ENCODE results near the gene NKX2-4. TPM values are rescaled to one million over a fixed set of nuclear protein-coding genes. Genes with fewer than 3 reads are reported as not detected.
"Not testable (repeated sequence)": the region's sequence is repeated elsewhere in the genome, so short reads cannot be mapped to it uniquely, and the experiment has no call there.

NKX2-4 gene
- total RNA-seq (2014; rRNA removed; shearing (Covaris generic)): 0.86 and 1.2 TPM in 2 replicates

DNA sequence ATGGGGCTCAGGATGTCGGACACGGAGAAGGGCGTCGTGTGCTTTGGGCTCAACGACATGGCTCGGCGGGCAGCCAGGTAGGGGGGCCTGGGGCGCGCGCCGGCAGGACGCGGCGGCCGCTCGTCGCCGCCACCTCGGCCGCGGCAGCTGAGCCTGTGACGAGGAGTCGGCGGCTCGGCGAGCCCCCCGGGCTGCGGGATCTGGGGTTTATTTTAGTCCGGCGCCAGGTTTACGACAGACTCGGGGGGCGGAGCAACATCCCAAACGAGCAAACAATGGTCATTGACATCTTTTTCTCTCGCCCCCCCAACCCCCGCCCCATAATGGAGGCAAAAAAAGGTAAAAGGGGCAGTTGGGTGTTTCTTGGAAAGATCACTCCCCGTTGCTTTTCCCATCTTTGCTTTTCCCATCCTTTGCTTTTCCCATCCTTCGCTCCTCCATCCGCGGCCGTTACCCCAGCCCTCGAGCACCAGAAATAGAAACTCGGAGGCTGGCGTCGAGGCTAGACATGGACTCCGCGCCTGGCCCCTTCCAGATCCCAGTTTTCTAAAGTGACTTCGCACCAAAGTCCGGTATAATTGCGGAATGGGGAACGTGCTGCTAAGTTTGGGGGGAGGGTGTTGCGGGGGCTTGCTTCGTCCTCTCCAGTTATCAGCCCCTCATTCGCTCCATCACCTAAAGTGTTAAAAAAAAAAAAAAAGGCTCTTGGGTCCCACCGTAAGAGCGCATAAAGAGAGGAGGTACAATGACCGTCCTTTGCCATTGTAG lies at the start of gene NKX2-4:
Gene NKX2-4 (minus strand): TSS at position 186 of the 768 bp plus-strand sequence. CDS start 127 bp downstream, at position 59.
- no peak for DNase-seq (ENCODE audit: low read depth)

DNA sequence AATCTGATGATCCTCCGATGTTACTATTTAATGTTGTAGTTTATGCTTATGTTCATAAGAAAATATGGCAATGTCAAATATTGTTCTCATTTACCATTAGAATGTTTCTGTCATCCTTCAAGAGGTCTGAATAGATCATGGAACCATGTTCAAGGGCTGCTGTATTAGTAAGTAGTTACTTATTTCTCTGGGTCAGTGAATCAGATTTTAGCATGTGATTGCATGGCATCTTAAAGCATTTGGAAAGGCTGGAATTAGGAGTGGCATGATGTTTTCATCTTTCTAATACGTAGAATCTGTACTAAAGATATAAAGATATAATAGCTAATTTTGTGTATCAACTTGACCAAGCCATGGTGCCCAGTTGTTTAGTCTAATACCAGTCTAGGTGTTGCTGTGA lies 40.5 kb upstream of the NKX2-4 start:
- DNase-seq (ENCODE audit: low read depth): peak; percentile 40

- no peak for DNase-seq (ENCODE audit: low read depth)
Measured at GRCh38 chr20:21437248-21437647, 39.9 kb upstream of the NKX2-4 start.

GRCh38 chr20:21436205-21436604 lies 38.9 kb upstream of the NKX2-4 start:
- peak; percentile 99 for DNase-seq (ENCODE audit: low read depth)

GRCh38 chr20:21435576-21435975 lies 38.2 kb upstream of the NKX2-4 start:
- DNase-seq (ENCODE audit: low read depth): peak; percentile 80

- peak; percentile 96 for DNase-seq (ENCODE audit: low read depth)
Measured at GRCh38 chr20:21433329-21433890, 36.1 kb upstream of the NKX2-4 start.

- peak; percentile 93 for DNase-seq (ENCODE audit: low read depth)
Measured at GRCh38 chr20:21432911-21433310, 35.6 kb upstream of the NKX2-4 start.

GRCh38 chr20:21430020-21430419 lies 32.7 kb upstream of the NKX2-4 start:
- DNase-seq (ENCODE audit: low read depth): peak; percentile 32

DNA sequence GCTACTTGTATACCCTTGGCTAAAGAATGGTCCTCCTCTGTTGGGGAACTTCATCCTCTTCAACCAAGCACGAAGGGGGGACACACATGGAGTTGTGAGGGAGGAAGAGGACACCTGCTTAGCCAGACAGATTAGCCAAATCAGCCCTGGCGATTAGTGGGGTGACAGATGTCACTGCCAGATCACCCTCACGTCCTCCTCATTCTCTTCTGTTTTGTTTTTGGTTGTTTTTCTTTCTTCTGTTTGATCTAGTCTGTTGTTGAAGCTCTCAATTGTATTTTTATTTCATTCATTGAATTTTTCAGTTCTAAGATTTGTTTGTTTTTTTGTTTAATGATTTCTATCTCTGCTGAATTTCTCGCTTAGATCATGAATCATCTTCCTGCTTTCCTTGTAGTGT lies 27.5 kb upstream of the NKX2-4 start:
- no peak for DNase-seq (ENCODE audit: low read depth)

DNA sequence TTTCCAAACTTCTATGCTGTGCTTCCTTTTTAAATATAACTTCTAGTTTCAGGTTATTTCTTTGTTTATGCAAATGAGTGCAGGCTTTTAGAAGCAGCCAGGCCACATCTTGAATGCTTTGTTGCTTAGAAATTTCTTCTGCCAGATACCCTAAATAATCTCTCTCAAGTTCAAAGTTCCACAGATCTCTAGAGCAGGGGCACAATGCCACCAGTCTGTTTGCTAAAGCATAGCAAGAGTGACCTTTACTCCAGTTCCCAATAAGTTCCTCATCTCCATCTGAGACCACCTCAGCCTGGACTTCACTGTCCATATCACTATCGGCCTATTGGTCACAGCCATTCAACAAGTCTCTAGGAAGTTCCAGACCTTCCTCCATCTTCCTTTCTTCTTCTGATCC lies 26.4 kb upstream of the NKX2-4 start:
- not testable (repeated sequence) for DNase-seq (ENCODE audit: low read depth)

DNA sequence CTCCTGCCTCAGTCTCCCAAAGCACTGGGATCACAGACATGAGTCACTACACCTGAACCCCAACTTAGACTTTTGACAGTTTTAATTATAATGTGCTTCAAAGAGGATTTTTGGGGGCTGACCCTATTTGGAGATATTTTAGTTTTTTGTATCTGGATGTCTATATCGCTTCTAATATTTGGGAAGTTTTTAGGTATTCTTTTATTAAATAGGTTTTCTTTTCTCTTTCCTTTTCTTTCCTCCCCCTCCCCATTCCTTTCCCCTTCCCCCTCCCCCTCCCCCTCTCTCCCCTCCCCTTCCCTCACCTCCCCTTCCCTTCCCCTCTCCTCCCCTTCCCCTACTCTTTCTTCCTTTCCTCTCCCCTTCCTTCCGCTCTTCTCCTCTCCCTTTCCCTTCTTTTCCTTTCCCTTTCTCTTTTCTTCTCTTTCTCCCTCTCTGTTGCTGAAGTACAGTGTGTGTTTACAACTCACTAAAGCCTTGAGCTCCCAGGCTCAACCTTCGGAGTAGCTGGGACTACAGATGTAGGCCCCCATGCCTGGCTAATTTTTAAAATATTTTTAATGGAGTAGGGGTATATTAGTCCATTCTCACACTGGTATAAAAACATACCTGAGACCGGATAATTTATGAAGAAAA lies 24.4 kb upstream of the NKX2-4 start:
- DNase-seq (ENCODE audit: low read depth): no peak

GRCh38 chr20:21419147-21419546 lies 21.8 kb upstream of the NKX2-4 start:
- DNase-seq (ENCODE audit: low read depth): not testable (repeated sequence)

- not testable (repeated sequence) for DNase-seq (ENCODE audit: low read depth)
Measured at GRCh38 chr20:21413996-21414395, 16.7 kb upstream of the NKX2-4 start.

DNA sequence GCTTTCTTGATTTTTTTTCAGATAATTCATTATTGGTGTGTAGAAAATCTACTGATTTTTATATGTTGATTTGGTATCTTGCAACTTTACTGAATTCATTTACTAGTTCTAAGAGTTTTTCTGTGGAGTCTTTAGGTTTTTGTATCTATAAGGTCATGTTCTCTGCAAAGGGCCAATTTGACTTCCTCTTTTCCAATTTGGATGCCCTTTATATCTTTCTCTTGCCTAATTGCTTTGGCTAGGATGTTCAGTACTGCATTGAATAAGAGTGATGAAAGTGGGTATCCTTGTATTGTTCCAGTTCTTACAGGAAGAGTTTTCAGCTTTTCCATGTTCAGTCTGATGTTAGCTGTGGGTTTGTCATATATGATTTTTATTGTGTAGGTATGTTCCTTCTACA lies 14.4 kb upstream of the NKX2-4 start:
- DNase-seq (ENCODE audit: low read depth): no peak

GRCh38 chr20:21399005-21399475 lies 1.7 kb upstream of the NKX2-4 start:
- no peak for DNase-seq (ENCODE audit: low read depth)

GRCh38 chr20:21398109-21399004 lies 1.0 kb upstream of the NKX2-4 start:
- DNase-seq (ENCODE audit: low read depth): no peak

DNA sequence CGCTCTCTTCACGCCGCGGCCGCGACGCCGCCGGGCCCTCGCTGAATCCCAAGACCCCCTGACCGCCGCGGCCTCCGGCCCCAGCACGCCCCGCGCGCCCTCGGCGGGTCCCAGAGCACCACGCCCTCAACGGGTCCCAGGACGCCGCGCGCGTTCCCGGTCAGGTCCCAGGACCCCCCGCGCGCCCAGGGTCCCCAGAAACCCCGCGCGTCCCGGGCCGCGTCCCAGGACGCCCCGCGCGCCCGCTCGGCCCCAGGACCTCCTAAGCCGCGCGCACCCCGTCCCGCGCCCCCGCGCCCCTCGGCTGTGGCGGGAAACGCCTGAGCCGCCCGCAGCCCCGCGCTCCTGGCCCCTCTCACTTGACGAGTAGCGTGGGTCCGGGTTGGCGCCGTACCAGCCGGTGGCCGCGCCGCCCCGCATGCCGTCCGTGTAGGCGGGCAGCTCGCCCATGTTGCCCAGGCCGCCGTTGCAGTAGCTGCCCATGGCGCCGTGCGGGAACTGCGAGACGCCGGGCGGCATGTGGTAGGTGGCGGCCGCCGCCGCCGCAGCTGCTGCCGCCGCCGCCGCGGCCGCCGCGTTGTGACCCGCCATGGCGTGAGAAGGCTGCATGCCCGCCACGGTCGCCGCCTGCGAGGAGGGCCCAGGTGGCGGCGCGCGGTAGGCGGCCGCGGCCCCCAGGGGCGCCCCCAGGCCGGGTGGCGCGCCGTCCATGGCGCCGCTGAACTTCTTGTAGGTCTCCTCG lies 556 bp downstream of the NKX2-4 start:
- peak; percentile 39 for DNase-seq (ENCODE audit: low read depth)

GRCh38 chr20:21395666-21396598 lies 1.4 kb downstream of the NKX2-4 start:
- DNase-seq (ENCODE audit: low read depth): no peak

DNA sequence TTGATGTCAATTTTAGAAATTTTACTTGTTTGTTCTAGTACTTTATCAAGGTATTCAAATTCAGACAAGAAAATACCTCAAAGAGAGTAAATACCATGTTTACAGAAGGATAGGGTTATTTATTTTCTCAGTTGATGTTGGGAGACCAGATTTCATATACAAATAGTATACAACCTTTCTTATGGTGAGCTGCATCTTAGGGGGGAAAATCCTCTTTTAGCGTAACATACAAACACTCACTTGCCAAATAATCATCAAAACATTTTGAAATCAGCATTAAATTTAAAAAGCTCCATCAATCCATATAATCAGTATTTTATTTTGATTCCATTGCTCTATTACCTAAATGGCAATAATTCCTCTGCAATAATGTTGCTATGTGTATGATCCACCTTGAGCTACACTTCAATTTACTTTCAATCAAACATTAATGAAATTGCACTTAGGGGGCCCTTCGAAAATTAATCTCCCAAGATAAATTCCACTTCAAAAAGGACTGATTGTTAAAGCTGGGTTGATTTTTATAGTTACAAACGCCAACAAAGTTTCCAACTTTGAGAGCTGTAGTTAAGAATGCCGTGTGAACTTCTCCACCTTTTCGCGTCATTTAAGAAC lies 2.2 kb downstream of the NKX2-4 start:
- DNase-seq (ENCODE audit: low read depth): no peak

All from M059J (cell line).